AG09319 (cell line): ENCODE data around the gene AP1G2.

ENCODE experiments used
- DNase-seq: peaks from one replicate; pipeline ENCODE4 v3.0.0-alpha.2; 2010; ENCODE audit warnings: low read depth; ENCODE audit errors: extremely low read depth
- TF ChIP-seq, protein P1 (sequence below): IDR thresholded peaks from 2 replicates; pipeline ENCODE4 v1.5.1; 2011; ENCODE audit warnings: low read depth, mild to moderate bottlenecking, inconsistent platforms, low read length, moderate library complexity

Gene AP1G2

DNA sequence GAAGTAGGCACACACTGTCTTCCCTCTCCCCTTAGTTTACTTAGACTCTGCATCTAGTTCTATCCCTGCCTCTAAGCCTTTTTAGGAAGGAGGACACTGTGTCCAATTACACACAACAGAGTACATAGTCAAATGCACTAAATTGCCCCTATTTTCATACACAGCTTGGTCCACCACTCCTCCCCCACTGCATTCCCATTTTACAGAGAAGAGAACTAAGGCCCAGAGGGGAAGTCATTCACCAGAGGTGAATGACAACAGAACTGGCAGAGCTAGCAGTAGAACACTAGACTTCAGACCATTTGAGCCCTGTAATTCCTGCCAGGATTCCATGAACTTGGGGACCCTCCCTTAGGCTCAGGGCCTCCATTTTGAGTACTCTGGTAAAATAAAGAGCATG, 12.1 kb upstream of the AP1G2 start:
- DNase-seq, result no peak
- TF ChIP-seq, protein P1, sequence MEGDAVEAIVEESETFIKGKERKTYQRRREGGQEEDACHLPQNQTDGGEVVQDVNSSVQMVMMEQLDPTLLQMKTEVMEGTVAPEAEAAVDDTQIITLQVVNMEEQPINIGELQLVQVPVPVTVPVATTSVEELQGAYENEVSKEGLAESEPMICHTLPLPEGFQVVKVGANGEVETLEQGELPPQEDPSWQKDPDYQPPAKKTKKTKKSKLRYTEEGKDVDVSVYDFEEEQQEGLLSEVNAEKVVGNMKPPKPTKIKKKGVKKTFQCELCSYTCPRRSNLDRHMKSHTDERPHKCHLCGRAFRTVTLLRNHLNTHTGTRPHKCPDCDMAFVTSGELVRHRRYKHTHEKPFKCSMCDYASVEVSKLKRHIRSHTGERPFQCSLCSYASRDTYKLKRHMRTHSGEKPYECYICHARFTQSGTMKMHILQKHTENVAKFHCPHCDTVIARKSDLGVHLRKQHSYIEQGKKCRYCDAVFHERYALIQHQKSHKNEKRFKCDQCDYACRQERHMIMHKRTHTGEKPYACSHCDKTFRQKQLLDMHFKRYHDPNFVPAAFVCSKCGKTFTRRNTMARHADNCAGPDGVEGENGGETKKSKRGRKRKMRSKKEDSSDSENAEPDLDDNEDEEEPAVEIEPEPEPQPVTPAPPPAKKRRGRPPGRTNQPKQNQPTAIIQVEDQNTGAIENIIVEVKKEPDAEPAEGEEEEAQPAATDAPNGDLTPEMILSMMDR, result no peak

- no peak for DNase-seq
- TF ChIP-seq, protein P1, result no peak
These were observed 11.7 kb upstream of the AP1G2 start for GRCh38 chr14:23579311-23579630.

DNA sequence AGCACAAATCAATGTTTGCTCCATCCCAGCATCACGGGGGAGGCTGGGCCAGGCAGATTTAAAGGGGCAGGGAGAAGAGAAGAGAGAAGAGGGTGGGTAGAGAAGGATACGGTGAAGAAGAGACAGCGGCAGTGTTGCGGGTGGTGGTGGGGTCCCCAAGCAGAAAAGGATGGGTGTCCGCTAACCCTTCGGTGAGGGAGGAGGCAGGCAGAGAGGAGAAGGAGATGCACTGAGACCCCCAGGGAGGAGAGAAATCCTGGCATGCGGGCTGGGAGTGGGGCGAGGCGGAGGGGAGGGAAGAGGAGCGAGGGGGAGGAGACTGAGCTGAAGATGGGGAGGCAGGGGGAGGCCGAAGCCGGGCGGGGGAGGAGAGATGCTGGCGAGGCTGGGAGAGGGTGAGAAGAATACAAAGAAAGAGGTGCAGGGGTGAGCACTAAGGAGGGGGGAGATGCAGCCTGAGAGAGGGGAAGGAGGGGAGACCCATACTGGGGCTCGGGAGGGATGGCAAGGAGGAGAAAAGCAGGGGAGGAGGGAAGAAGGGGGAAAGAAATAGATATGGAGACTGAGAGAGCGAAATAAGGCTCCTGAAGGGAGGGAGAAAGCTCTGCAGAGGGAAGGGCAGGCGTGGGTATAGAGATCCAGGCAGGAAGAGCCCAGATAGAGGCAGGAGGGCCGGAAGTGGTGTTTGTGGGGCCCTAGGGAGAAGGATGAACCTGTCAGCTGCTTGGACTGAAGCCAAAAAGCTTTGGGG, 11.1 kb upstream of the AP1G2 start, which contains the start of gene JPH4:
TSS of gene JPH4 (minus strand) at position 231 of the 751 bp plus-strand sequence. CDS start 1,337 bp downstream, outside the sequence.
- no peak for DNase-seq
- TF ChIP-seq, protein P1, result no peak

DNA sequence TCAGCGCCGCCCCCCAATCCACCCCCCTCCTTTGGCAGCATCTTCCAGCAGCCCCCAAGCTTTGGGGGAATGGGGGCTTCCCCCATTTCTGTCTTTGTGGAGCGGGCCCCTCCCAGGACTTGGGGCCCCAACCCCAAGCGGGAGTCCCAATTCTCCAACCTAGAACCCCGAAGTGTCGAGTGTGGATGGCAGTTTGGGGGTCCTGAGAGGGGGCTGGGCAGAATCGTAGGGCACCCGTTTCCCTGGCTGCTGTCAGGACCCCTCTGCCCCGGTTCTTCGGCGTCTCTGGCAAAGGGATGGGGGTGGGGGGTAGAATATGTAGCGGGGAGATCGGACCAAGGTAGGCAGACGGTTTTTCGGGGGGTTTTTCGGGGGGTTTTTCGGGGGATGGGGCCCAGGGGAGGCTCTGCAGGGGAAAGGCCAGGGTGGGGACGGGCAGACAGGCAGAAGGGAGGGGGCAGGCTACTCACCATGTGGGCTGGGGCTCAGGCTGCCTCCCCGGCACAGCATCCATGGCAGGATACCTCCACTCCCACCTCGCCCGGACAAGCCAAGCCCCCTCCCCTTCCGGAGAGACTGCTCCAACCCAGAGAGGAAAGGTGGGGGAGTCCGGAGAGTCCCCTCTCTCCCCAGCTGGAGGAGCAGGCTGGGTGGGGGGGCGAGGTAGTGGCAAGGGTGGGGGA, 10.3 kb upstream of the AP1G2 start:
- TF ChIP-seq, protein P1, result no peak
- no peak for DNase-seq

DNA sequence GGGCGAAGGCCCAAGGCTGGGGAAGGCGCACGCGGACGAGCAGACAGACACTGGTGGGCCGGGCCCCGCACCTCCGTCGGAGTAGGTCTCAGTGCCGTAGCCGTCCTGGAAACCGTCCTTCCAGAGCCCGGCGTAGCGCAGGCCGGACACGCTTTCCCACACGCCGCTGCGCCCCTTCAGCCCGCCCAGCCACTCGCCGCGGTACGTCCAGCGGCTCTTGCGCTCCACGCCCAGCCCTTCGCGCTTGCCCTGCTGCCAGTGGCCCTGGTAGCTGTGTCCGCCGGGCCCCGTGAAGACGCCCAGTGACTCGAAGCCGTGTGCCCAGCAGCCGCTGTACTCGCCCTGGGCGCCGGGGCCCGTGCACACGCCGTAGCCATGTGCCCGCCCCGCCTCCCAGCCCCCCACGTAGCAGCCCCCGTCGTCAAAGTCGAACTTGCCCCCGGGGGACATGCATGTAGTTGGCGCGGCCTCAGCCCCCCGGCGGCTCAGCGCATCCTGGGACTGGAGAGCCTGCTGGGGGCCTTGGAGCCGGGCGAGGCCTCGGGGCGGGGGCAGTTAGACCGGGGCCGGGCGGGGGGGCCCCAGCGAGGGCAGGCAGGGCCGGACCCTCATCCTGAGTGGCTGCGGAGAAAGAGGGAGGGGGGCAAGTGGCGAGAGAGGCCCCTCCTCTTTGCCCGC, 9.6 kb upstream of the AP1G2 start:
- no peak for DNase-seq
- TF ChIP-seq, protein P1, result no peak

GRCh38 chr14:23573384-23574015, 5.9 kb upstream of the AP1G2 start:
- DNase-seq, result no peak
- TF ChIP-seq, protein P1, result no peak
